Mesendoderm (in vitro differentiated cells): Measurements from ENCODE around the gene SLC23A3.
"Not testable (repeated sequence)": the region's sequence is repeated elsewhere in the genome, so short reads cannot be mapped to it uniquely, and the experiment has no call there.

Experiments
- DNase-seq: peaks from one replicate; pipeline ENCODE4 v3.0.0; 2013
- H2AK5ac ChIP-seq: 2 replicates; pipeline ENCODE4 v1.6.1; 2013; ENCODE audit warnings: low read length, inconsistent platforms
- H2BK120ac ChIP-seq: 2 replicates; pipeline ENCODE4 v1.6.1; 2013; ENCODE audit warnings: low read depth, mild to moderate bottlenecking, low read length, moderate library complexity, mixed read lengths
- H2BK15ac ChIP-seq: replicated peaks from 2 replicates; pipeline ENCODE4 v1.6.1; 2013; ENCODE audit warnings: low read depth, mild to moderate bottlenecking, moderate library complexity
- H2BK5ac ChIP-seq: 2 replicates; pipeline ENCODE4 v1.6.1; 2013; ENCODE audit warnings: low read length, inconsistent platforms
- H3K18ac ChIP-seq: 2 replicates; pipeline ENCODE4 v1.6.1; 2013; ENCODE audit warnings: mild to moderate bottlenecking, low read length, mixed read lengths
- H3K23ac ChIP-seq: one replicate; pipeline ENCODE4 v1.6.1; 2013; ENCODE audit warnings: low read length
- H3K27ac ChIP-seq: 2 replicates; pipeline ENCODE4 v1.5.1; 2013; ENCODE audit warnings: low read depth, mild to moderate bottlenecking, inconsistent platforms, low read length, moderate library complexity
- H3K27me3 ChIP-seq: 2 replicates; pipeline ENCODE4 v1.6.1; 2013; ENCODE audit warnings: low read length, control low read depth, mild to moderate bottlenecking, inconsistent platforms; ENCODE audit not compliant: insufficient read depth, poor library complexity
- H3K36me3 ChIP-seq: 2 replicates; pipeline ENCODE4 v1.6.1; 2013; ENCODE audit warnings: low read length, inconsistent platforms; ENCODE audit not compliant: control insufficient read depth, insufficient read depth
- H3K4ac ChIP-seq: one replicate; pipeline ENCODE4 v1.6.1; 2013; ENCODE audit warnings: low read depth, mild to moderate bottlenecking, low read length, moderate library complexity
- H3K4me1 ChIP-seq: 2 replicates; pipeline ENCODE4 v1.6.1; 2013; ENCODE audit warnings: low read depth, low read length, inconsistent platforms; ENCODE audit not compliant: control insufficient read depth
- H3K4me2 ChIP-seq: 2 replicates; pipeline ENCODE4 v1.6.1; 2013; ENCODE audit warnings: low read length
- H3K4me3 ChIP-seq: 2 replicates; pipeline ENCODE4 v1.5.1; 2013; ENCODE audit warnings: mild to moderate bottlenecking, low read length
- H3K56ac ChIP-seq: one replicate; pipeline ENCODE4 v1.6.1; 2013; ENCODE audit warnings: low read length
- H3K79me1 ChIP-seq: 2 replicates; pipeline ENCODE4 v1.6.1; 2013; ENCODE audit warnings: low read length, inconsistent platforms
- H3K79me2 ChIP-seq: 2 replicates; pipeline ENCODE4 v1.6.1; 2013; ENCODE audit warnings: mild to moderate bottlenecking, low read length; ENCODE audit not compliant: control insufficient read depth, insufficient read depth
- H3K9ac ChIP-seq: 2 replicates; pipeline ENCODE4 v1.6.1; 2013; ENCODE audit warnings: low read length, inconsistent platforms
- H4K5ac ChIP-seq: one replicate; pipeline ENCODE4 v1.6.1; 2013; ENCODE audit warnings: low read length
- H4K8ac ChIP-seq: one replicate; pipeline ENCODE4 v1.6.1; 2013; ENCODE audit warnings: low read depth, mild to moderate bottlenecking, control low read depth, low read length, moderate library complexity
- WGBS: extraction: QIAGEN DNeasy Blood & Tissue Kit; methylation state at CpG from one replicate; pipeline ENCODE4 v1.1.7; 2013; ENCODE audit warnings: low lambda C conversion rate, missing lambda C conversion rate; ENCODE audit not compliant: insufficient coverage; ENCODE audit errors: extremely low coverage; 5-methylcytosine and 5-hydroxymethylcytosine counted together

Gene SLC23A3

GRCh38 chr2:219200502-219201326 is 30.9 kb upstream of the SLC23A3 start:
- not testable (repeated sequence) for H3K79me2 ChIP-seq, H3K9ac ChIP-seq, H4K8ac ChIP-seq, H3K79me1 ChIP-seq, H4K5ac ChIP-seq, H3K18ac ChIP-seq, H3K36me3 ChIP-seq, H2BK5ac ChIP-seq, H2BK15ac ChIP-seq, H3K27me3 ChIP-seq, H3K23ac ChIP-seq, H3K27ac ChIP-seq, H3K4me1 ChIP-seq, H3K56ac ChIP-seq, H3K4me3 ChIP-seq, H2AK5ac ChIP-seq, H3K4ac ChIP-seq, H3K4me2 ChIP-seq, DNase-seq, H2BK120ac ChIP-seq
- WGBS = no CpG with 5 or more reads among the region's 26 CpGs

GRCh38 chr2:219199470-219200211 is 29.8 kb upstream of the SLC23A3 start:
- Histone ChIP-seq H3K4ac (no peak overlapping the region), H3K9ac (no peak overlapping the region), H3K4me2 (no peak overlapping the region), H3K79me1 (no peaks in the 10 kb centered on the region), H4K8ac (no peak overlapping the region), H3K27ac (no peak overlapping the region), H2BK15ac (no peak overlapping the region), H3K18ac (no peak overlapping the region), H3K36me3 (no peaks in the 10 kb centered on the region), H3K4me1 (no peaks in the 10 kb centered on the region), H4K5ac (no peak overlapping the region), H2AK5ac (no peak overlapping the region), H2BK120ac (no peak overlapping the region), H3K4me3 (no peak overlapping the region), H3K23ac (no peak overlapping the region), H3K79me2 (no peaks in the 10 kb centered on the region), H2BK5ac (no peak overlapping the region), H3K56ac (no peak overlapping the region), H3K27me3 (no peaks in the 10 kb centered on the region)
- no CpG with 5 or more reads among the region's 12 CpGs for WGBS
- no peak for DNase-seq

DNA sequence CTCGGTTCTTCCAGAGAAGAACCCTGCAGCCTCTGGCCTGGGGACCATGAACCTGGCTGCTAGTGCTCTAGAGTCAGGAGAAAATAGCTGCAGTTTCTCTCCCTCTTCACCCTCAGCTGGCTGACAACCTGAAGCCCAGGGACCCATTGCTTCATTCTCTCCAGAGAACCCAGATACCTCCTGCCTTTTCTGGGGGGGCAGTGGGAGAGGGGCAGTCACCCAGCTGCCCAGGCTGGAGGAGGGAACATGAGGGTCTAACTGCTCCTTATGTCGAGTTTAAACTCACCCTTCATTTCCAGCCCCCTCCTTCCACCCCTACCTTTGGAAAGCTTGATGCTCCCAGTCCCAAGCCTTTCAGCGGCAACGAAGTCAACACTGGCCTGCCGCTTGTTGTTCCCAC is 29.1 kb upstream of the SLC23A3 start:
- no peak overlapping the region for H4K5ac ChIP-seq
- H3K79me1 ChIP-seq = no peaks in the 10 kb centered on the region
- no peaks in the 10 kb centered on the region for H3K36me3 ChIP-seq
- no peaks in the 10 kb centered on the region for H3K79me2 ChIP-seq
- no peaks in the 10 kb centered on the region for H3K4me1 ChIP-seq
- DNase-seq = no peak
- no CpG with 5 or more reads among the region's 5 CpGs for WGBS
- no peak overlapping the region for H2BK120ac ChIP-seq
- no peak overlapping the region for H3K9ac ChIP-seq
- H4K8ac ChIP-seq = no peak overlapping the region
- H2BK15ac ChIP-seq = no peak overlapping the region
- no peak overlapping the region for H3K56ac ChIP-seq
- H3K27me3 ChIP-seq = no peaks in the 10 kb centered on the region
- no peak overlapping the region for H3K4ac ChIP-seq
- no peak overlapping the region for H3K4me2 ChIP-seq
- H2AK5ac ChIP-seq = no peak overlapping the region
- H3K4me3 ChIP-seq = no peak overlapping the region
- no peak overlapping the region for H3K18ac ChIP-seq
- no peak overlapping the region for H3K23ac ChIP-seq
- no peak overlapping the region for H3K27ac ChIP-seq
- H2BK5ac ChIP-seq = no peak overlapping the region

- Histone ChIP-seq H3K4me1 (no peaks in the 10 kb centered on the region), H3K56ac (no peak overlapping the region), H2BK15ac (no peak overlapping the region)
Observed at GRCh38 chr2:219197388-219197787, 27.6 kb upstream of the SLC23A3 start.

DNA sequence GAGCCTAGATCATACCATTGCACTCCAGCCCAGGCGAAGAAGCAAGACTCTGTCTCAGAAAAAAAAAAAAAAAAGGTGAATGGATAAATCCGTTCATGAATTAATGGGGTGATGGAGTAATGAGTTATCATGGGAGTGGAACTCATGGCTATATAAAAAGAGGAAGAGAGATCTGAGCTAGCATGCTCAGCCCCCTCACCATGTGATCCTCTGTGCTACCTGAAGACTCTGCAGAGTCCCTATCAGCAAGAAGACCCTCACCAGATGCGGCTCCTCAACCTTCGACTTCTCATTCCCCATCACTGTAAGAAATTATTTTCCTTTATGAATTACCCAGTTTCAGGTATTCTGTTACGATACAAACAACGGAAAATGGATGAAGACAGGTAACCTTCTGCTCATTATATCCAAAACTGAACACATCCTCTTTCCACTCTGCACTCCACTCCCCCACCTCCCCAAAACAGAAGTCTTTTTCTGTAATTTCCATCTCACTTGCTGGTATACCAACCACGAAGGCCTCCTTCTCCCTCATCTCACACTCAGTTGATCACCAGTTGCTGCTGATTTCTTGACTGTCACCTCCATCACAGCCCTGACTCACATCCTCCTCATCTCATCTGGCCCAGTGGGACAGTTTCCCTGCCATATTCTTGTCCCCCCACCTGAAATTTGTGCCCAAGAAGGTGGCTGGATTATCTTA is 17.1 kb upstream of the SLC23A3 start:
- Histone ChIP-seq H3K23ac (no peak overlapping the region), H3K79me1 (no peaks in the 10 kb centered on the region), H3K79me2 (no peaks in the 10 kb centered on the region), H3K9ac (no peak overlapping the region), H4K5ac (no peak overlapping the region), H2BK5ac (no peak overlapping the region), H3K4me1 (no peaks in the 10 kb centered on the region), H4K8ac (no peak overlapping the region), H3K27me3 (no peaks in the 10 kb centered on the region), H3K4me2 (no peak overlapping the region), H3K4me3 (no peak overlapping the region), H3K56ac (no peak overlapping the region), H3K18ac (no peak overlapping the region), H3K27ac (no peak overlapping the region), H2BK120ac (no peak overlapping the region), H3K36me3 (peaks cover 4% of the 10 kb centered on the region), H3K4ac (no peak overlapping the region), H2AK5ac (no peak overlapping the region), H2BK15ac (no peak overlapping the region)
- DNase-seq = no peak
- no CpG with 5 or more reads among the region's 7 CpGs for WGBS

More at GRCh38 chr2:219197388-219197787, 27.6 kb upstream of the SLC23A3 start:
- H4K8ac ChIP-seq = no peak overlapping the region
- H3K27me3 ChIP-seq = no peaks in the 10 kb centered on the region
- no peak overlapping the region for H3K4me3 ChIP-seq
- H3K79me2 ChIP-seq = no peaks in the 10 kb centered on the region
- no peak overlapping the region for H2AK5ac ChIP-seq
- no peaks in the 10 kb centered on the region for H3K79me1 ChIP-seq
- no peak overlapping the region for H2BK5ac ChIP-seq
- H3K27ac ChIP-seq = no peak overlapping the region
- no peak overlapping the region for H4K5ac ChIP-seq
- no peak for DNase-seq
- no peaks in the 10 kb centered on the region for H3K36me3 ChIP-seq
- no peak overlapping the region for H3K4me2 ChIP-seq
- H3K4ac ChIP-seq = no peak overlapping the region
- WGBS = no CpG with 5 or more reads among the region's 1 CpG
- H3K9ac ChIP-seq = no peak overlapping the region
- no peak overlapping the region for H3K23ac ChIP-seq
- H3K18ac ChIP-seq = no peak overlapping the region
- H2BK120ac ChIP-seq = no peak overlapping the region
